ENCODE measurements around the gene LYZL6.

The LYZL6 gene

DNA sequence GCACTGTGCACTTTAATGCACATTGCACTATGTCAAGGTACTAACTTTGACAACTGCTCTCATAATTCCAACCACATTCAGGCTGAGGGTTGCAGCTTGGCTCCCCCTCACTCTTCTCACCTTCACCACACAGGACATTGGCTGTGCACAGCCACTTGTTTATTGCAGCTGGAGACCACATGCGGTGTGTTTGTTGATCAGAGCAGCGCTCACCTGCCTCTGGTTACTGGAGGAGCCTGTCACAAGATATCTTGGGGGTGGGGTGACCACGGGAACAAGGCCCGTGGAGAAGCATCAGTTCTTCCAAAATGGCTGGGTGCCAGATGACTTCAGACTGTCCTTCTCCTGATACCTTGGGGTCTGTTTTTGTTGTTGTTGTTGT is 52.7 kb downstream of the LYZL6 start:
- FAIRE-seq (no peak), DNase-seq (ENCODE audit: insufficient read length) (no peak)
- TF ChIP-seq POLR2A (IDR thresholded peaks at IDR 0.05; ENCODE audit: low read depth, low read length) (no peak), TAF1 (IDR thresholded peaks at IDR 0.05; ENCODE audit: borderline replicate concordance, low read depth, low read length) (no peak), POLR2AphosphoS5 (IDR thresholded peaks at IDR 0.05; ENCODE audit: low read depth, low read length) (no peak)

- FAIRE-seq, result no peak
- DNase-seq (ENCODE audit: insufficient read length), result no peak
- TF ChIP-seq POLR2A (IDR thresholded peaks at IDR 0.05; ENCODE audit: low read depth, low read length) (no peak), TAF1 (IDR thresholded peaks at IDR 0.05; ENCODE audit: borderline replicate concordance, low read depth, low read length) (no peak), POLR2AphosphoS5 (IDR thresholded peaks at IDR 0.05; ENCODE audit: low read depth, low read length) (no peak)
Measured at GRCh38 chr17:35889818-35890773, 53.4 kb downstream of the LYZL6 start.

- TF ChIP-seq TAF1 (IDR thresholded peaks at IDR 0.05; ENCODE audit: borderline replicate concordance, low read depth, low read length) (no peak), POLR2A (IDR thresholded peaks at IDR 0.05; ENCODE audit: low read depth, low read length) (no peak), POLR2AphosphoS5 (IDR thresholded peaks at IDR 0.05; ENCODE audit: low read depth, low read length) (no peak)
- DNase-seq (ENCODE audit: insufficient read length), result no peak
- FAIRE-seq, result no peak
Measured at GRCh38 chr17:35889241-35889640, 54.3 kb downstream of the LYZL6 start.

All from GM12892 (cell line).